Upper lobe of left lung (tissue), 4 donors: ENCODE data around the gene HNMT.

Source experiments
- POLR2A ChIP-seq, 4 donors: fragments of 450-650 bp; IDR thresholded peaks; one replicate each; pipeline ENCODE4 v1.5.1; 2016 to 2017; ENCODE audit warnings: antibody characterized with exemption in 4 of 4, mild to moderate bottlenecking in 2 of 4
- TF ChIP-seq, protein P1 (sequence below), 6 experiments: fragments of 450-650 bp in 4 of 6; fragments of 200-600 bp in 2 of 6; sonication (generic) in 2 of 6; IDR thresholded peaks; one replicate each; pipeline ENCODE4 v1.5.1; 2016 to 2019; ENCODE audit warnings: antibody characterized with exemption in 6 of 6

DNA sequence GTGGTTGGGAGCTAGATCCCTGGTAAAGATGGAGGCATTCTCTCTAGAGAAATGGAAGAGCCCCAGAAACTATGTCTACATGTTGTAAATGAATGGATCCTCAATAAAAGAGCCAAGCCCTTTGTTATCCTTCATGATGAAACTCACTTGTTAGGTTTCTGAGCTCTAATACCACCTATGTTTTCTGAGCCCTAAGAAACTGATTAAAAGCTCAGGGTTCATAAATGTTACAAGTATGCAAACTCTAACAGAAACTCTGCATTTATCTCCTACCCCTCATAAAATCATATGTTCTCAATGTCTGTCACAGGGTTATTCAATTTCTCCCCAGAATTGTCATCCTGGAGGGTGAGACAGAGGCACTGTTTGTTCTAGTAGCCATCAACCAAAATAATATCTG, 18.0 kb upstream of the HNMT start:
- TF ChIP-seq, protein P1, sequence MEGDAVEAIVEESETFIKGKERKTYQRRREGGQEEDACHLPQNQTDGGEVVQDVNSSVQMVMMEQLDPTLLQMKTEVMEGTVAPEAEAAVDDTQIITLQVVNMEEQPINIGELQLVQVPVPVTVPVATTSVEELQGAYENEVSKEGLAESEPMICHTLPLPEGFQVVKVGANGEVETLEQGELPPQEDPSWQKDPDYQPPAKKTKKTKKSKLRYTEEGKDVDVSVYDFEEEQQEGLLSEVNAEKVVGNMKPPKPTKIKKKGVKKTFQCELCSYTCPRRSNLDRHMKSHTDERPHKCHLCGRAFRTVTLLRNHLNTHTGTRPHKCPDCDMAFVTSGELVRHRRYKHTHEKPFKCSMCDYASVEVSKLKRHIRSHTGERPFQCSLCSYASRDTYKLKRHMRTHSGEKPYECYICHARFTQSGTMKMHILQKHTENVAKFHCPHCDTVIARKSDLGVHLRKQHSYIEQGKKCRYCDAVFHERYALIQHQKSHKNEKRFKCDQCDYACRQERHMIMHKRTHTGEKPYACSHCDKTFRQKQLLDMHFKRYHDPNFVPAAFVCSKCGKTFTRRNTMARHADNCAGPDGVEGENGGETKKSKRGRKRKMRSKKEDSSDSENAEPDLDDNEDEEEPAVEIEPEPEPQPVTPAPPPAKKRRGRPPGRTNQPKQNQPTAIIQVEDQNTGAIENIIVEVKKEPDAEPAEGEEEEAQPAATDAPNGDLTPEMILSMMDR (IDR thresholded peaks at IDR 0.05), result no peak
- no peak for TF ChIP-seq POLR2A (IDR thresholded peaks at IDR 0.05)
